ENCODE data around the gene ZNF398. TPM values are rescaled to one million over a fixed set of nuclear protein-coding genes. Genes with fewer than 3 reads are reported as not detected.

The ZNF398 gene
- total RNA-seq, 1 experiment from 2014 or later, result 62.1 TPM

DNA sequence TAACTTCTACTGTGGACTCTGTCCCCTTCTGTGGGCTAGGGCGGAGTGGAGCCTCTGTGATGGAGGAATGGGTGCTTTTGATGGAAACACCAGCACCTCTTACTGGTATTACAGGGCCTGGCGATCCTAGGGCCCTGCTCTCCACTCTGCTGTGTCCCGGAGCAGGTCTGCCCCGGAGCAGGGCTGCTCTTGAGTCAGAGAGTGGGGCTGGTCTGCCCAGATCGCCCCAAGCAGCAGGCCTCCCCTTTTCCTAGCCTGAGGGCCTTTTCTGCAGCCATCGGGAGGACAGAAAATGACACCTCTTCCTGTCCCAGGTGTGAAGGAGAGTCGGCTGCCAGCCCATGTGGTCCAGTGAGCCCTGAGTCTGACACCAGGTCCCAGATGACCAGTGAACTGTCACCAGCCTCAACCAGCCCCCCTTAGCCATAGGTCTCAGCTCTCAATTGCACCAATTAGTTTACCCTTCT is 49.5 kb downstream of the ZNF398 start:
- H3K9ac ChIP-seq (ENCODE audit: extremely low read depth, insufficient read length, low read length), result peak overlapping the region; percentile 77
- no peak overlapping the region for H4K5ac ChIP-seq (ENCODE audit: insufficient read length, low read depth, low read length)
- Mint-ChIP-seq H3K9me3 (no peaks in the 10 kb centered on the region; a peak in 1 of 5 replicates), H3K4me3 (peak overlapping the region; percentile 89 to 95), H3K4me1 (peaks cover 12 to 21% of the 10 kb centered on the region in 2 experiments), H3K36me3 (ENCODE audit: insufficient read depth in 1 of 3, low read depth in 3 of 3) (peaks cover 31 to 48% (median 47%) of the 10 kb centered on the region in 3 experiments), H3K27ac (peak overlapping the region in 1 of 3 experiments; percentile 70; a peak in 2 of 7 replicates), H3K27me3 (ENCODE audit: low read depth) (no peaks in the 10 kb centered on the region)
- no peak overlapping the region for H3K18ac ChIP-seq (ENCODE audit: insufficient read length, low read depth, low read length)
- no peaks in the 10 kb centered on the region for H3K4me1 ChIP-seq (ENCODE audit: insufficient read depth, low read length)
- peaks cover 7% of the 10 kb centered on the region for H3K23me2 ChIP-seq (ENCODE audit: insufficient read length, low read depth, low read length, poor library complexity, severe bottlenecking)
- no peak overlapping the region for H2AFZ ChIP-seq (ENCODE audit: low read length)
- no peak overlapping the region for H2BK5ac ChIP-seq (ENCODE audit: insufficient read length, low read length)
- H3K14ac ChIP-seq (ENCODE audit: insufficient read depth, low read length), result 0 out of 2 replicates have a peak overlapping the region, but pooled peaks have one; percentile 22
- no peak overlapping the region for H2BK20ac ChIP-seq (ENCODE audit: low read depth, low read length, poor library complexity, severe bottlenecking)
- peak overlapping the region; percentile 53 for H3K4me2 ChIP-seq (ENCODE audit: insufficient read depth, insufficient read length, low read length)
- no peaks in the 10 kb centered on the region for H3K9me3 ChIP-seq (ENCODE audit: control insufficient read depth, low read depth, low read length)
- no peak overlapping the region for H3T11ph ChIP-seq (ENCODE audit: low read length)
- H3K79me1 ChIP-seq (ENCODE audit: insufficient read depth, low read depth, low read length, poor library complexity, severe bottlenecking), result peaks cover 3% of the 10 kb centered on the region
- H2BK120ac ChIP-seq (ENCODE audit: low read depth, low read length, poor library complexity, severe bottlenecking), result no peak overlapping the region
- no peaks in the 10 kb centered on the region for H4K20me1 ChIP-seq (ENCODE audit: control insufficient read depth, insufficient read depth, insufficient read length)
- H4K8ac ChIP-seq (replicated peaks; ENCODE audit: insufficient read length, low read depth, low read length), result no peak overlapping the region
- H3K56ac ChIP-seq (ENCODE audit: insufficient read length, low read depth, low read length), result no peak overlapping the region
- TF ChIP-seq, protein P1, sequence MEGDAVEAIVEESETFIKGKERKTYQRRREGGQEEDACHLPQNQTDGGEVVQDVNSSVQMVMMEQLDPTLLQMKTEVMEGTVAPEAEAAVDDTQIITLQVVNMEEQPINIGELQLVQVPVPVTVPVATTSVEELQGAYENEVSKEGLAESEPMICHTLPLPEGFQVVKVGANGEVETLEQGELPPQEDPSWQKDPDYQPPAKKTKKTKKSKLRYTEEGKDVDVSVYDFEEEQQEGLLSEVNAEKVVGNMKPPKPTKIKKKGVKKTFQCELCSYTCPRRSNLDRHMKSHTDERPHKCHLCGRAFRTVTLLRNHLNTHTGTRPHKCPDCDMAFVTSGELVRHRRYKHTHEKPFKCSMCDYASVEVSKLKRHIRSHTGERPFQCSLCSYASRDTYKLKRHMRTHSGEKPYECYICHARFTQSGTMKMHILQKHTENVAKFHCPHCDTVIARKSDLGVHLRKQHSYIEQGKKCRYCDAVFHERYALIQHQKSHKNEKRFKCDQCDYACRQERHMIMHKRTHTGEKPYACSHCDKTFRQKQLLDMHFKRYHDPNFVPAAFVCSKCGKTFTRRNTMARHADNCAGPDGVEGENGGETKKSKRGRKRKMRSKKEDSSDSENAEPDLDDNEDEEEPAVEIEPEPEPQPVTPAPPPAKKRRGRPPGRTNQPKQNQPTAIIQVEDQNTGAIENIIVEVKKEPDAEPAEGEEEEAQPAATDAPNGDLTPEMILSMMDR (conservative IDR thresholded peaks at IDR 0.05), result no peak
- WGBS (ENCODE audit: extremely low coverage, insufficient read length, low lambda C conversion rate), result no CpG with 5 or more reads among the region's 7 CpGs
- H4K91ac ChIP-seq (ENCODE audit: insufficient read length, low read depth, low read length), result no peak overlapping the region
- no peak overlapping the region for H2AK5ac ChIP-seq (ENCODE audit: insufficient read length, low read length)
- H3K79me2 ChIP-seq (ENCODE audit: insufficient read depth, low read length), result peaks cover 3% of the 10 kb centered on the region; the same call in 1 of the 2 replicates
- H2BK12ac ChIP-seq (ENCODE audit: insufficient read length, low read depth, low read length), result no peak overlapping the region
- DNase-seq, result no peak
- H2BK15ac ChIP-seq (ENCODE audit: low read depth, low read length), result no peak overlapping the region
- H3K27me3 ChIP-seq (ENCODE audit: insufficient read depth, low read length), result no peaks in the 10 kb centered on the region
- no peak overlapping the region for H3K23ac ChIP-seq (ENCODE audit: insufficient read length, low read depth, low read length)
- no peak overlapping the region for H3K4ac ChIP-seq (ENCODE audit: low read depth, low read length)
- no peak overlapping the region for H3K27ac ChIP-seq (ENCODE audit: insufficient read length, low read depth, low read length)

Measured in H9 (cell line).